SJSA1 (cell line): ENCODE data around the gene STK32B. TPM values are rescaled to one million over a fixed set of nuclear protein-coding genes. Genes with fewer than 3 reads are reported as not detected.

ENCODE experiments used
- DNase-seq, 2 experiments: peaks; one replicate each; pipeline ENCODE4 v3.0.0-alpha.2; 2015 to 2020; ENCODE audit warnings: low spot score in 2 of 2, low read depth in 1 of 2
- H3K27ac ChIP-seq: fragments of 250-450 bp; sonication (Bioruptor Pico); 2 replicates; pipeline ENCODE4 v1.5.1; 2020; ENCODE audit warnings: mild to moderate bottlenecking, moderate library complexity
- H3K27me3 ChIP-seq: fragments of 250-450 bp; sonication (Bioruptor Pico); replicated peaks from 2 replicates; pipeline ENCODE4 v1.5.1; 2020; ENCODE audit warnings: mild to moderate bottlenecking, moderate library complexity
- H3K36me3 ChIP-seq: fragments of 250-450 bp; sonication (Bioruptor Pico); 2 replicates; pipeline ENCODE4 v1.5.1; 2020; ENCODE audit warnings: mild to moderate bottlenecking
- H3K4me1 ChIP-seq: fragments of 250-450 bp; sonication (Bioruptor Pico); replicated peaks from 2 replicates; pipeline ENCODE4 v1.6.1; 2021; ENCODE audit warnings: mild to moderate bottlenecking
- H3K4me3 ChIP-seq: fragments of 250-450 bp; sonication (Bioruptor Pico); 2 replicates; pipeline ENCODE4 v1.5.1; 2020; ENCODE audit warnings: mild to moderate bottlenecking
- H3K9me3 ChIP-seq: fragments of 250-450 bp; sonication (Bioruptor Pico); replicated peaks from 2 replicates; pipeline ENCODE4 v1.5.1; 2020; ENCODE audit warnings: mild to moderate bottlenecking
- total RNA-seq: library from RNA; depleted of rRNA; stranded (reverse); fragments of >200 nt; shearing (Covaris generic); gene quantifications from 2 replicates; pipeline ENCODE4 v1.2.3, GENCODE V29; 2014

Gene STK32B
- total RNA-seq, 1 experiment from 2014 or later = 0.50 TPM

DNA sequence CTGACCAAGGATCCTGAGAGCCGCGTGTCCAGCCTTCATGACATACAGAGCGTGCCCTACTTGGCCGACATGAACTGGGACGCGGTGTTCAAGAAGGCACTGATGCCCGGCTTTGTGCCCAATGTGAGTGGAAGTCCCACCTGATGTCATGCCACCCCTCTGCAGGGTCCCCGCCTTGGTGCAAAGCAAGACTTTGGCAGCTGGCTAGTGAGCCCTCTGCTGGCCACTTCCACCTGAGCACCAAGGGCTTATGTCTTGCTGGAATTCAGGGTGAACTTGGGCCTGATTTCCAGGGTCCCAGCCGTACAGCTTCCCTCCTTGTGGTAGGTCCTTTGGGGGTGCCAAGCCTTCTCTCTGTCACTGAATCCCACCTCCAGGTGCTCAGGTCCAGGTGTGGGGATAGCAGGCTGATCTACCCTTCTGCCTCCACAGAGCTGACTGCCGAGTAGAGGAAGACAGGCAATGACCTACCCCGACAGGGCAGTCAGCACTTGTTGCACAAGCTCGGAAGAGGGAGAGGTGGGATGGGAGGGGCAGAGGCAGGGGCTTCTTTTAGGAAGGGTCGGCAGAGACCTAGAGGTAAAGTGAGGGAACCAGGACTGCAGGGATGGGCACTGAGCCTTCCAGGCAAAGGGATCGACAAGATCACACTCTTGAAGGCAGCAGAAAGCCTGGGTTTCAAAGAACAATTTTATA lies 409.0 kb downstream of the STK32B start:
- peak in 1 of 2 experiments; percentile 29 for DNase-seq
- Histone ChIP-seq H3K36me3 (no peaks in the 10 kb centered on the region), H3K4me1 (no peaks in the 10 kb centered on the region), H3K4me3 (no peak overlapping the region), H3K27ac (no peak overlapping the region), H3K27me3 (no peaks in the 10 kb centered on the region), H3K9me3 (no peaks in the 10 kb centered on the region)

DNA sequence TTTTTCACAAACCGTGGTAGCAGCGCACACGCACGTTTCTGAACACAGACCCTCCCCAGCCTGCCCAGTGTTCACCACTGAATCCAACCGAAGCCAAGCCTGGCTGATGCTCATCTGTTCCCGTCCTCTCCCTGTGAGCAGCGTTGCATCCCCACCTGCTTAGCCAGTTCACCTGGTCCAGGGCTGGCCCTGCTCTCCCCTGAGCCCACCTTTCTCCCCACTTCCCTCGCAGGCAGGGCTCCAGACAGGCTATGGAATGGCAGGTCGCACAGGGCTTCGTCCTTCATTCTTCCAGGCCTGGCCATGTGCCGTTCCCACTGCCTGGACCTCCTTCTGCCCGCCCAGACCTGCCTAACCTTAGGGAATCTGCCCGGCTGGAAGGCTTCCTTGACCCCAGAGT lies 410.2 kb downstream of the STK32B start:
- DNase-seq = no peak
- Histone ChIP-seq H3K4me1 (no peaks in the 10 kb centered on the region), H3K36me3 (no peaks in the 10 kb centered on the region), H3K9me3 (no peaks in the 10 kb centered on the region), H3K27ac (no peak overlapping the region), H3K4me3 (no peak overlapping the region), H3K27me3 (no peaks in the 10 kb centered on the region)

DNA sequence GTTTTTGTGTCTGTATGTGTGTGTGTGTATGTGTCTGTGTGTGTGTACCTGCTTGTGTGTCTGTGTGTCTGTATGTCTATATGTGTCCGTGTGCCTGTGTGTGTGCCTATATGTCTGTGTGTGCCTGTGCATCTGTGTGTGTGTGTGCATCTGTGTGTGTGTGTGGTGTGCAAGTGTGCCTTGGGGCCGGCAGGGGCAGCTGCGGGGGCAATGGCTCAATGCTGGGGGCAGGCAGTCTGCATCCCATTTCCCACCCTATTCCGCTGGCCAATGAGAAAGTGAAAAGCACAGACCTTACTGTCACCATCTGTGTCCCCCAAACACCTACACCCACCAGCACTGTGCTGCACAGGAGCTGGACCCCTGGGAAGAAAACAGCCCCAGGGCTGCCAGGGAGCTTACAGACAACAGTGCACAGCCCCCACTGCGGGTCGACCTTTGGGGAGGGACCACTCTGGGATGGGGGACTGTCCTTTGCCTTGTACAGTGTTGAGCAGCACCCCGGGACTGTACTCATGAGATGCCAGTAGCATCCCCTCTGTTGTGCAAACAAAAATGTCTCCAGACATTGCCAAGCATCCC lies 411.1 kb downstream of the STK32B start:
- H3K4me3 ChIP-seq = no peak overlapping the region
- no peaks in the 10 kb centered on the region for H3K27me3 ChIP-seq
- H3K27ac ChIP-seq = no peak overlapping the region
- no peaks in the 10 kb centered on the region for H3K36me3 ChIP-seq
- no peaks in the 10 kb centered on the region for H3K4me1 ChIP-seq
- H3K9me3 ChIP-seq = no peaks in the 10 kb centered on the region
- no peak for DNase-seq

- no peak for DNase-seq
- Histone ChIP-seq H3K27me3 (no peaks in the 10 kb centered on the region), H3K4me1 (no peaks in the 10 kb centered on the region), H3K36me3 (no peaks in the 10 kb centered on the region), H3K9me3 (no peaks in the 10 kb centered on the region), H3K27ac (no peak overlapping the region), H3K4me3 (no peak overlapping the region)
These were observed 411.6 kb downstream of the STK32B start for GRCh38 chr4:5462896-5463295.

GRCh38 chr4:5463361-5463760 lies 412.1 kb downstream of the STK32B start:
- no peaks in the 10 kb centered on the region for H3K9me3 ChIP-seq
- no peaks in the 10 kb centered on the region for H3K27me3 ChIP-seq
- no peaks in the 10 kb centered on the region for H3K4me1 ChIP-seq
- no peak for DNase-seq
- no peak overlapping the region for H3K4me3 ChIP-seq
- H3K27ac ChIP-seq = no peak overlapping the region
- no peaks in the 10 kb centered on the region for H3K36me3 ChIP-seq

DNA sequence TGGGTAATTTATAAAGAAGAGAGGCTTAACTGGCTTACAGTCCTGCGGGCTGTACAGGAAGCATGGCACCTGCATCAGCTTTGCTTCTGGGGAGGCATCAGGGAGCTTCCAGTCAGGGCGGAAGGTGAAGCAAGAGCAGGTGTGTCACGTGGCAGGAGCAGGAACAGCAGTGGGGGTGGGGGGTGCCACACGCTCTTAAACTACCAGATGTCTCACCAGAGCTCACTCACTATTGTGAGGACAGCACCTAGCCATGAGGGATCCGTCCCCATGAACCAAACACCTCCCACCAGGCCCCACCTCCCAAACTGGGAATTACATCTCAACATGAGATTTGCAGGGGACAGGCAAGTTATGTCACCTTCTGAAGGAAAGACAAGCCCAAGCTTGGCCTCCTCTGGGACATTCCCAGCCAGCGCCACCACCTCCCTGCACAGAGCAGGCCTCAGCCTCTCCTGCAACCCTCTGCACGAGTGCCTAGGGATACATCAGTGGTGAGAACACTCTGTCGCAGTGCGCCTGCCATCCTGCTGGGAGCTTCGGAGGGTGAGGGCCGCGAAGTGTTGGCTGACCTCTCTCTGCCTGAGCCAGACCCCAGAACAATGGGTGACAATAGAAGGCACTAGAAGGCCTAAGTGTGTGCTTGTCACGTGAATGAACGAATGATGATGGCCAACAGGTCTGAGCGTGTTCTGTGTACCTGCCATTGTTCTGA lies 412.8 kb downstream of the STK32B start:
- H3K9me3 ChIP-seq = no peaks in the 10 kb centered on the region
- H3K27ac ChIP-seq = no peak overlapping the region
- no peaks in the 10 kb centered on the region for H3K36me3 ChIP-seq
- H3K27me3 ChIP-seq = no peaks in the 10 kb centered on the region
- no peaks in the 10 kb centered on the region for H3K4me1 ChIP-seq
- H3K4me3 ChIP-seq = no peak overlapping the region
- no peak for DNase-seq

DNA sequence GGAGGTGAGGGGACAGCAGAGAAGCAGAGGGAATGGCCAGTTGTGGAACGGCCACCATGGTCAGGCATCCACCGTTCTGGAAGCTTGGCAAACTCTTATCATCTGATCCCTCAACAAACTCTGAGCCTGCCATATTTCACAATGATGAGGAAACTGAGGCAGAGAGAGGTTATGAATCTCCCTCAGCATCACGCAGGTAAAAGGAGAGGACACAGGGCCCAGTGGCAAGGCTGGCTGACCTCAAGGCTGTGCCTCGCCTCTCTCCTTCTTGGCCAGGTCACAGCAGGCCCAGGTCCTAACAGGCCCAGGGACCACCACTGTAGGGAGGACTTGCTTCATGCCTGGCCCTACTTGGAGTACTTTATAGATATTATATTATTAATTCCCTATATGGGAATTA lies 414.2 kb downstream of the STK32B start:
- Histone ChIP-seq H3K4me1 (no peaks in the 10 kb centered on the region), H3K9me3 (no peaks in the 10 kb centered on the region), H3K27ac (no peak overlapping the region), H3K4me3 (no peak overlapping the region), H3K36me3 (no peaks in the 10 kb centered on the region), H3K27me3 (no peaks in the 10 kb centered on the region)
- no peak for DNase-seq

- Histone ChIP-seq H3K27me3 (no peaks in the 10 kb centered on the region), H3K27ac (no peak overlapping the region), H3K4me3 (no peak overlapping the region), H3K4me1 (no peaks in the 10 kb centered on the region), H3K9me3 (no peaks in the 10 kb centered on the region), H3K36me3 (no peaks in the 10 kb centered on the region)
- no peak for DNase-seq
These were observed 414.7 kb downstream of the STK32B start for GRCh38 chr4:5465956-5466355.

- Histone ChIP-seq H3K4me3 (no peak overlapping the region), H3K4me1 (no peaks in the 10 kb centered on the region), H3K9me3 (no peaks in the 10 kb centered on the region), H3K36me3 (no peaks in the 10 kb centered on the region), H3K27ac (no peak overlapping the region), H3K27me3 (no peaks in the 10 kb centered on the region)
- no peak for DNase-seq
These were observed 415.8 kb downstream of the STK32B start for GRCh38 chr4:5467111-5467510.

- no peaks in the 10 kb centered on the region for H3K36me3 ChIP-seq
- H3K4me1 ChIP-seq = no peaks in the 10 kb centered on the region
- no peak overlapping the region for H3K27ac ChIP-seq
- no peak for DNase-seq
- no peaks in the 10 kb centered on the region for H3K9me3 ChIP-seq
- H3K27me3 ChIP-seq = no peaks in the 10 kb centered on the region
- H3K4me3 ChIP-seq = no peak overlapping the region
These were observed 418.0 kb downstream of the STK32B start for GRCh38 chr4:5469151-5469775.

- Histone ChIP-seq H3K4me1 (no peaks in the 10 kb centered on the region), H3K36me3 (no peaks in the 10 kb centered on the region), H3K27me3 (no peaks in the 10 kb centered on the region), H3K9me3 (no peaks in the 10 kb centered on the region), H3K27ac (no peak overlapping the region), H3K4me3 (no peak overlapping the region)
- DNase-seq = no peak
These were observed 418.6 kb downstream of the STK32B start for GRCh38 chr4:5469861-5470260.

DNA sequence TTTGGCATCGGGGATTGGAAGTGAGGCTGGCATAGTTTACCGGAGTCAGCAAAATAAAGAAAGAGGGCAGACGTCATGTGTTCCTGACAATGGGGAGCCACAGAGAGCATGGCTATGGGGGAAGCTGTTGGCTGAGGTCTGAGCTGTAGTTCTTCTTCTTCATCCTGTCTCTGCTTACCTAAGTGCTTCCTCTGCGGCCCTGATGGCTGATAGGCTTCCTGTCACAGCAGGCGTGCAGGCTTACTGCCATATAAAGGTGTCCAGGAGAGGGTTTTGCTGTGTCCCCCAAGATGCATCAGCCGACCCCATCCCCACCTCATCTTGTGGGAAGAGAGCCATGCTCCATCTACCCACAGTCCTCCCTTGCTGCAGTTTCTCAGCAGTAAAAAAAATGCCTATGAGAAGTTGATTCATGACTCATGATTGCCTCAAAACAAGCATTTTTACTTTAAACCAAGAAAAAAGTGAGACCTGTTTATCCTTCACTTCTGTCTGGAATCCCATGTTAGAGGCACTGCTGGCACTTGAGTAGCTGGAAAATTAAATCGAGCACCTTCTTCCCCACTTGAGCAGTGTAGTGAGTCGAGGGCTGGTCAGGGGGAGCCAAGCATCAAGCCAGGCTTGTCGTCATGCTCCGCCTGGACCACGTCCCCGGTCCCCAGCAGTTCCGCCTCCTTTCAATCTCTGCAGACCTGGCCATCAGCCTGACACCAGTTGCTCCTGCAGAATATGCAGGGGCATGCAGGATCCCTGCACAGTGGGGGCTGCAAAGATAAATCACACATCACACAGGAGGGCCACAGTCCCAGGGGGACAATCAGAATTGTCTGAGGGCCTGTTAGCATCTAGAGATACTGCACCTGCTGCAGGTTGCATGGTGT lies 419.3 kb downstream of the STK32B start:
- Histone ChIP-seq H3K9me3 (no peaks in the 10 kb centered on the region), H3K36me3 (no peaks in the 10 kb centered on the region), H3K4me1 (no peaks in the 10 kb centered on the region), H3K27me3 (no peaks in the 10 kb centered on the region), H3K4me3 (no peak overlapping the region), H3K27ac (no peak overlapping the region)
- DNase-seq = no peak

DNA sequence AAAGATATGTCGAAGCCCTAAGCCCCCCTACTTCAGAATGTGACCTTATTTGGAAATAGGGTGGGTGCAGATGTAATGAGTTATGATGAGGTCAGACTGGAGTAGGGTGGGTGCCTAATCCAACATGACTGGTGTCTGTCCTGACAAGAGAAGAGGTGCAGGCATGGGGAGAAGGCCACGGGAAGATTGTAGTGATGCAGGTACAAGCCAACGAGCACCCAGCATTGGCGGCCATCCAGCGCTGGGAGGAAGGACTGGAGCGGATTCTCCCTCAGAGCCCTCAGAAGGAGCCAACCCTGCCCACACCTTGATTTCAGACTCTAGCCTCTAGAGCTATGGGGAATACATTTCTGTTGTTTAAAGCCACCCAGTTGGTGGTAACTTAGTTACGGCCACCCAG lies 419.9 kb downstream of the STK32B start:
- Histone ChIP-seq H3K27me3 (no peaks in the 10 kb centered on the region), H3K4me3 (no peak overlapping the region), H3K9me3 (no peaks in the 10 kb centered on the region), H3K36me3 (no peaks in the 10 kb centered on the region), H3K27ac (no peak overlapping the region), H3K4me1 (no peaks in the 10 kb centered on the region)
- DNase-seq = no peak
